Bronchial epithelial cell (primary cell): ENCODE data around the gene ADAMTS12. TPM values are rescaled to one million over a fixed set of nuclear protein-coding genes. Genes with fewer than 3 reads are reported as not detected.
A peak's percentile ranks its signal among the peaks of the same experiment; 100 is the strongest.
"Not testable (repeated sequence)": the region's sequence is repeated elsewhere in the genome, so short reads cannot be mapped to it uniquely, and the experiment has no call there.

Source experiments
- DNase-seq: peaks from one replicate; pipeline ENCODE4 v3.0.0-alpha.2; 2010; ENCODE audit warnings: low read depth
- FAIRE-seq: peaks from 2 replicates; lab custom pipeline; 2011; peaks lifted over from hg19 to GRCh38; lab: Jason Lieb, UNC
- H3K27me3 ChIP-seq: 2 replicates; pipeline ENCODE4 v1.5.1; 2011; ENCODE audit warnings: low read length; ENCODE audit not compliant: control insufficient read depth, insufficient read depth
- H3K36me3 ChIP-seq: 2 replicates; pipeline ENCODE4 v1.5.1; 2011; ENCODE audit warnings: low read length; ENCODE audit not compliant: control insufficient read depth, insufficient read depth
- H3K4me3 ChIP-seq: 2 replicates; pipeline ENCODE4 v1.5.1; 2011; ENCODE audit warnings: mild to moderate bottlenecking, low read depth, low read length, control low read depth
- CTCF ChIP-seq: IDR thresholded peaks from 2 replicates; pipeline ENCODE4 v1.5.1; 2011; ENCODE audit warnings: mild to moderate bottlenecking, moderate library complexity, low read length, control low read depth, inconsistent platforms; ENCODE audit not compliant: insufficient read depth, severe bottlenecking
- total RNA-seq: library from RNA; depleted of rRNA; stranded (reverse); fragments of >200 nt; gene quantifications from 2 replicates; pipeline ENCODE4 v1.2.1, GENCODE V29; 2014

ADAMTS12 gene
- total RNA-seq, 1 donor from 2014 or later, result 0.26 TPM

GRCh38 chr5:33516421-33516820 lies 375.4 kb downstream of the ADAMTS12 start:
- no peaks in the 10 kb centered on the region for H3K36me3 ChIP-seq
- H3K27me3 ChIP-seq, result no peaks in the 10 kb centered on the region
- FAIRE-seq (no peak), DNase-seq (no peak)
- TF ChIP-seq CTCF, result no peak
- H3K4me3 ChIP-seq, result no peak overlapping the region

- FAIRE-seq, H3K27me3 ChIP-seq, H3K36me3 ChIP-seq, DNase-seq, H3K4me3 ChIP-seq: not testable (repeated sequence)
Measured at GRCh38 chr5:33515366-33515765, 376.4 kb downstream of the ADAMTS12 start.

- Histone ChIP-seq H3K27me3 (no peaks in the 10 kb centered on the region), H3K36me3 (no peaks in the 10 kb centered on the region), H3K4me3 (no peak overlapping the region)
- DNase-seq (no peak), FAIRE-seq (peak; percentile 43)
- no peak for TF ChIP-seq CTCF
Measured at GRCh38 chr5:33513462-33514185, 378.2 kb downstream of the ADAMTS12 start.

- no peaks in the 10 kb centered on the region for H3K36me3 ChIP-seq
- DNase-seq, result no peak
- TF ChIP-seq CTCF, result no peak
- no peak overlapping the region for H3K4me3 ChIP-seq
- no peaks in the 10 kb centered on the region for H3K27me3 ChIP-seq
- FAIRE-seq, result no peak
Measured at GRCh38 chr5:33509036-33509435, 382.8 kb downstream of the ADAMTS12 start.

GRCh38 chr5:33507426-33507825 lies 384.4 kb downstream of the ADAMTS12 start:
- H3K36me3 ChIP-seq, result no peaks in the 10 kb centered on the region
- H3K27me3 ChIP-seq, result no peaks in the 10 kb centered on the region
- FAIRE-seq, result no peak
- no peak overlapping the region for H3K4me3 ChIP-seq
- no peak for TF ChIP-seq CTCF
- no peak for DNase-seq

- DNase-seq, result no peak
- no peak overlapping the region for H3K4me3 ChIP-seq
- no peaks in the 10 kb centered on the region for H3K27me3 ChIP-seq
- H3K36me3 ChIP-seq, result no peaks in the 10 kb centered on the region
- no peak for TF ChIP-seq CTCF
- no peak for FAIRE-seq
Measured at GRCh38 chr5:33504570-33504969, 387.2 kb downstream of the ADAMTS12 start.
